Measurements from ENCODE around the gene SLC1A5. TPM values are rescaled to one million over a fixed set of nuclear protein-coding genes. Genes with fewer than 3 reads are reported as not detected.

Gene SLC1A5
- total and polyA plus RNA-seq, 2 donors (not counting 3 experiments of a cell fraction or from before 2014, with no cell fraction given), result 114 TPM

DNA sequence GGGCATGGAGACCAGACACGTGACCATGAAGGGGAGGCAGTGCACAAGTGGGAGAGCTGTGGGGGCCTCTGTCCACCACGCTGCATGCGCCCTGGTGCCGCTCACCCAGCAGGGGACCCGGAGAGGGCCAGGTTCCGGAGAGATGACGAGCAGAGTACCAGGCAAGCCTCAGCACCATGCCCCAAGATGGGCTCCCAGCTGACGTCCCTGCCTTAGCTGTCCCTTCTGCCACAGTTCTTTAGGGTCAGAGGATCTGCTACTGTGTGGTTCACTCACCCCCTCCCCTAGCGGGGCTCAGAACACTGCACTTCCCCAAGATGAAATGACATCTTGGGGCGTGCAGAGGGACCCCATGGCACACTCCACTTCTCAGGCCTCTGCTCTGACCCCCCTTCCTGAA, 61.8 kb downstream of the SLC1A5 start:
- H3K4me1 ChIP-seq (ENCODE audit: control insufficient read depth, extremely low read depth, insufficient read depth, low read length), result peaks cover 56% of the 10 kb centered on the region
- H3K36me3 ChIP-seq (ENCODE audit: control insufficient read depth in 2 of 2, extremely low read depth in 1 of 2, insufficient read depth in 2 of 2, low read length in 2 of 2), result peaks cover 13 to 56% of the 10 kb centered on the region in 2 experiments
- H2AFZ ChIP-seq (ENCODE audit: low read depth, low read length), result no peak overlapping the region
- H4K20me1 ChIP-seq (replicated peaks; ENCODE audit: control insufficient read depth, extremely low read depth, insufficient read depth, low read length), result no peaks in the 10 kb centered on the region
- TF ChIP-seq FOS (IDR thresholded peaks at IDR 0.05; ENCODE audit: borderline replicate concordance, insufficient read depth, low read length), result no peak
- TF ChIP-seq JUN (IDR thresholded peaks at IDR 0.05; ENCODE audit: borderline replicate concordance, insufficient read depth, insufficient read length, low read depth), result no peak
- TF ChIP-seq, protein P1, sequence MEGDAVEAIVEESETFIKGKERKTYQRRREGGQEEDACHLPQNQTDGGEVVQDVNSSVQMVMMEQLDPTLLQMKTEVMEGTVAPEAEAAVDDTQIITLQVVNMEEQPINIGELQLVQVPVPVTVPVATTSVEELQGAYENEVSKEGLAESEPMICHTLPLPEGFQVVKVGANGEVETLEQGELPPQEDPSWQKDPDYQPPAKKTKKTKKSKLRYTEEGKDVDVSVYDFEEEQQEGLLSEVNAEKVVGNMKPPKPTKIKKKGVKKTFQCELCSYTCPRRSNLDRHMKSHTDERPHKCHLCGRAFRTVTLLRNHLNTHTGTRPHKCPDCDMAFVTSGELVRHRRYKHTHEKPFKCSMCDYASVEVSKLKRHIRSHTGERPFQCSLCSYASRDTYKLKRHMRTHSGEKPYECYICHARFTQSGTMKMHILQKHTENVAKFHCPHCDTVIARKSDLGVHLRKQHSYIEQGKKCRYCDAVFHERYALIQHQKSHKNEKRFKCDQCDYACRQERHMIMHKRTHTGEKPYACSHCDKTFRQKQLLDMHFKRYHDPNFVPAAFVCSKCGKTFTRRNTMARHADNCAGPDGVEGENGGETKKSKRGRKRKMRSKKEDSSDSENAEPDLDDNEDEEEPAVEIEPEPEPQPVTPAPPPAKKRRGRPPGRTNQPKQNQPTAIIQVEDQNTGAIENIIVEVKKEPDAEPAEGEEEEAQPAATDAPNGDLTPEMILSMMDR (IDR thresholded peaks at IDR 0.05; ENCODE audit: extremely low read depth in 1 of 2, insufficient read depth in 1 of 2, low read depth in 1 of 2, low read length in 2 of 2), result no peak
- no peak for TF ChIP-seq MYC (IDR thresholded peaks at IDR 0.05; ENCODE audit: low read depth, low read length)
- TF ChIP-seq, protein P2, sequence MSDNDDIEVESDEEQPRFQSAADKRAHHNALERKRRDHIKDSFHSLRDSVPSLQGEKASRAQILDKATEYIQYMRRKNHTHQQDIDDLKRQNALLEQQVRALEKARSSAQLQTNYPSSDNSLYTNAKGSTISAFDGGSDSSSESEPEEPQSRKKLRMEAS (IDR thresholded peaks at IDR 0.05; ENCODE audit: insufficient read depth, insufficient read length), result no peak
- TF ChIP-seq POLR2AphosphoS5 (IDR thresholded peaks at IDR 0.05; ENCODE audit: insufficient read depth, low read depth, low read length), result no peak
- TF ChIP-seq GATA2 (IDR thresholded peaks at IDR 0.05; ENCODE audit: insufficient read depth, insufficient read length, low read depth, low read length), result no peak
- no peak for TF ChIP-seq POLR2A (IDR thresholded peaks at IDR 0.05; ENCODE audit: low read depth, low read length)
- no peak for TF ChIP-seq EZH2 (IDR thresholded peaks at IDR 0.05; ENCODE audit: borderline replicate concordance, low read depth, low read length, severe bottlenecking)
- peaks cover 21% of the 10 kb centered on the region for H3K79me2 ChIP-seq (ENCODE audit: control insufficient read depth, insufficient read depth, low read length)
- no peaks in the 10 kb centered on the region for H3K9me3 ChIP-seq (replicated peaks; ENCODE audit: control insufficient read depth, insufficient read depth, low read length)
- CTCF ChIA-PET, result interaction anchor here (3.3 to 5.8 kb wide), 3 partner anchors 11 to 20 kb away, joined by 12 to 95 read pairs (median 74); partner anchors contain the start of gene PRKD2
- no TSS peak for BruUV-seq (replicated peaks)
- H3K9ac ChIP-seq (replicated peaks; ENCODE audit: extremely low read depth, insufficient read depth, low read length), result no peak overlapping the region
- H3K4me3 ChIP-seq (replicated peaks in 1 of 3; ENCODE audit: insufficient read depth in 1 of 3, low read depth in 1 of 3, low read length in 3 of 3), result no peak overlapping the region
- no peaks in the 10 kb centered on the region for H3K9me1 ChIP-seq (replicated peaks; ENCODE audit: control insufficient read depth, extremely low read depth, insufficient read depth, low read length)
- dilution Hi-C loops (cut with MboI; ENCODE audit: extremely low pct_ligation_motif_present, low sequenced_read_pairs) (no loop called here), intact Hi-C loops (cut with micrococcal nuclease) (no loop called here)
- POLR2A ChIA-PET, result no interaction called here
- no peak overlapping the region for H3K4me2 ChIP-seq (ENCODE audit: insufficient read depth, low read length)
- DNase-seq (ENCODE audit: low read depth, low spot score) (no peak), FAIRE-seq (no peak)
- H3K27ac ChIP-seq (ENCODE audit: insufficient read depth, low read depth, low read length), result no peak overlapping the region
- H3K27me3 ChIP-seq (ENCODE audit: control insufficient read depth in 2 of 2, insufficient read depth in 2 of 2, low read length in 2 of 2), result no peaks in the 10 kb centered on the region

All from endothelial cell of umbilical vein (primary cell).